ENCODE results near the gene CD72. TPM values are rescaled to one million over a fixed set of nuclear protein-coding genes. Genes with fewer than 3 reads are reported as not detected.
"Not testable (repeated sequence)": the region's sequence is repeated elsewhere in the genome, so short reads cannot be mapped to it uniquely, and the experiment has no call there.

The CD72 gene
- polyA plus RNA-seq, 3 donors: 1.7 to 3.0 (median 1.8) TPM

- no peak overlapping the region for H3K27ac ChIP-seq (ENCODE audit: low read depth, low read length)
- 68 to 86% (median 83%) methylated on average over 7 of the region's 7 CpGs for WGBS, 3 donors
Observed at GRCh38 chr9:35651956-35652828, 34.0 kb upstream of the CD72 start.

- no peak within 1 kb of the TSS for H3K27ac ChIP-seq (ENCODE audit: low read depth, low read length)
- WGBS, 3 donors: 58 to 73% (median 68%) methylated on average over 22 of the region's 22 CpGs
Observed at GRCh38 chr9:35650341-35651158, 32.3 kb upstream of the CD72 start, which contains the start of gene SIT1. Gene SIT1 (minus strand): TSS chr9:35650931. CDS start chr9:35650853, 78 bp downstream.

- H3K27ac ChIP-seq (ENCODE audit: low read depth, low read length): no peak overlapping the region
- 53 to 83% (median 61%) methylated on average over 26 of the region's 26 CpGs for WGBS, 3 donors
Observed at GRCh38 chr9:35649431-35650340, 31.5 kb upstream of the CD72 start.

GRCh38 chr9:35646533-35647265 is 28.5 kb upstream of the CD72 start:
- no peak overlapping the region for H3K27ac ChIP-seq (ENCODE audit: low read depth, low read length)
- WGBS, 3 donors: 0 to 1% (median 0%) methylated on average over 58 of the region's 58 CpGs

- WGBS, 3 donors: 0 to 1% (median 1%) methylated on average over 11 of the region's 11 CpGs
Observed at GRCh38 chr9:35646153-35646532, 27.9 kb upstream of the CD72 start.

GRCh38 chr9:35645736-35646135 is 27.5 kb upstream of the CD72 start:
- WGBS, 3 donors: 28 to 49% (median 42%) methylated on average over 10 of the region's 10 CpGs
- H3K27ac ChIP-seq (ENCODE audit: low read depth, low read length): not testable (repeated sequence)

More at GRCh38 chr9:35646153-35646532, 27.9 kb upstream of the CD72 start:
- no peak overlapping the region for H3K27ac ChIP-seq (ENCODE audit: low read depth, low read length)

GRCh38 chr9:35643046-35643445 is 24.8 kb upstream of the CD72 start:
- no peak overlapping the region for H3K27ac ChIP-seq (ENCODE audit: low read depth, low read length)
- WGBS, 3 donors: 91 to 96% (median 96%) methylated on average over 12 of the region's 12 CpGs

- 57 to 97% (median 60%) methylated on average over 3 of the region's 3 CpGs for WGBS, 3 donors
Observed at GRCh38 chr9:35641478-35641877, 23.3 kb upstream of the CD72 start.

GRCh38 chr9:35640431-35640830 is 22.2 kb upstream of the CD72 start:
- 95 to 98% (median 96%) methylated on average over 15 of the region's 15 CpGs for WGBS, 3 donors
- H3K27ac ChIP-seq (ENCODE audit: low read depth, low read length): not testable (repeated sequence)

More at GRCh38 chr9:35641478-35641877, 23.3 kb upstream of the CD72 start:
- H3K27ac ChIP-seq (ENCODE audit: low read depth, low read length): not testable (repeated sequence)

GRCh38 chr9:35639631-35640030 is 21.4 kb upstream of the CD72 start:
- H3K27ac ChIP-seq (ENCODE audit: low read depth, low read length): no peak overlapping the region
- WGBS, 3 donors: 71 to 88% (median 80%) methylated on average over 1 of the region's 1 CpG

GRCh38 chr9:35639225-35639624 is 21.0 kb upstream of the CD72 start:
- 16 to 82% (median 51%) methylated on average over 1 of the region's 1 CpG for WGBS, 3 donors
- H3K27ac ChIP-seq (ENCODE audit: low read depth, low read length): not testable (repeated sequence)

GRCh38 chr9:35638751-35639150 is 20.5 kb upstream of the CD72 start:
- not testable (repeated sequence) for H3K27ac ChIP-seq (ENCODE audit: low read depth, low read length)
- WGBS, 3 donors: 52 to 80% (median 60%) methylated on average over 7 of the region's 8 CpGs

GRCh38 chr9:35637427-35637955 is 19.3 kb upstream of the CD72 start:
- H3K27ac ChIP-seq (ENCODE audit: low read depth, low read length): not testable (repeated sequence)
- 93 to 97% (median 94%) methylated on average over 9 of the region's 9 CpGs for WGBS, 3 donors

- not testable (repeated sequence) for H3K27ac ChIP-seq (ENCODE audit: low read depth, low read length)
Observed at GRCh38 chr9:35636877-35637246, 18.6 kb upstream of the CD72 start.

GRCh38 chr9:35636135-35636876 is 18.1 kb upstream of the CD72 start:
- H3K27ac ChIP-seq (ENCODE audit: low read depth, low read length): no peak overlapping the region
- WGBS, 3 donors: 79 to 84% (median 81%) methylated on average over 9 of the region's 9 CpGs

More at GRCh38 chr9:35636877-35637246, 18.6 kb upstream of the CD72 start:
- 94 to 99% (median 97%) methylated on average over 6 of the region's 6 CpGs for WGBS, 3 donors

- no peak overlapping the region for H3K27ac ChIP-seq (ENCODE audit: low read depth, low read length)
Observed at GRCh38 chr9:35635730-35636129, 17.5 kb upstream of the CD72 start.

GRCh38 chr9:35629597-35629996 is 11.4 kb upstream of the CD72 start:
- WGBS, 3 donors: 84 to 92% (median 89%) methylated on average over 5 of the region's 5 CpGs
- H3K27ac ChIP-seq (ENCODE audit: low read depth, low read length): no peak overlapping the region

Measured in adipose tissue (tissue), 3 donors.